ENCODE results near the gene SPSB3. TPM values are rescaled to one million over a fixed set of nuclear protein-coding genes. Genes with fewer than 3 reads are reported as not detected.

The SPSB3 gene
- total and polyA plus RNA-seq, 9 of the 15 experiments (the other 6 are each of a cell fraction or from before 2014, with no cell fraction given) = 0.39 to 37.4 (median 7.1) TPM

DNA sequence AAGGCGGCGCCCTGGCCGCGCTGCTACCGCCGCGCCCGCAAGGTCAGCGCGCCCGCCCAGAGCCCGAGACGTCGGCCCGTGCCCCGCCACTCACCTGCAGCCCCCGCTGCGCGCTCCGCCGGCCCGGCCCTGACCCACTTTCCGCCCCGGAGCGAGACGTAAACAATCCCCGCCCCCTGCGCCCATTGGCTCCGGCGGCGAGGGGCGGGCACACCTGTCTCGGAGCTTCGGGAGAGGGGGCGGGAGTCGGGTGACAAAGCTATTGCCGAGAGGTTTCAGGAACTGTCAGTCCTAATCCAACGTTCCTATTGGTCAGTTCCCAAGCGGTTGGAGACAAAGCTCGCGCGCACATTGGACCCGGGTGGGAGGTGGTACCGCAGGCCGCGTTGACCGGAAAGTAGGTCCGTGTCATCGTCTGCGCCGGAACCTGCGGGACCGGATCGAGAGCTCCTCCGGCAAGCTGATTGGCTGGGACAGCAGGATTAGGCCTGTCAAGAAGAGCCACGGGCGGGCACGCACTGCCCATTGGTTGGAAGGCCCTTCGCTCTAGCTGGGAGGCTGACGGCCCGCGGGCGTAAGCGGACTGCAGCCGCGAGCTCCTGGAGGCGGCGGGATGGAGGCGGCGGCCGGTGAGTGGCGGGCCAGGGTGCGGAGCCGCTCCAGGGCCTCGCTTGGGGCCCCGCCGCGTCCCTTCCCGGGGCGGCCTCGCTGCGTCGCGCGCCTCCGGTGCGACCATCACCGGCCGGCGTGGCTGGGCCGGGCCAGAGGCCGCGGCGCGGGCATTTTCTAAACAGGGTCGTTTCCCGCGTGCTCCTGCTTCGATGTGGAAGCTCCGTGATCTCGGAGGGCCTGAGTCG lies at the start of gene SPSB3, which contains the start of gene NUBP2 (continued):
- TF ChIP-seq TCFL5 (CRISPR knock-in tag; conservative IDR thresholded peaks at IDR 0.05) (no peak), ELF2 (CRISPR knock-in tag; IDR thresholded peaks at IDR 0.05) (no peak), ZNF121 (CRISPR knock-in tag; conservative IDR thresholded peaks at IDR 0.05) (no peak), CHD4 (IDR thresholded peaks at IDR 0.05; ENCODE audit: insufficient read depth, insufficient replicate concordance, low read depth, low read length, poor library complexity, severe bottlenecking) (no peak), HCFC1 (IDR thresholded peaks at IDR 0.05; ENCODE audit: low read depth, low read length) (peak; percentile 82), HNRNPLL (IDR thresholded peaks at IDR 0.05; ENCODE audit: low read depth, low read length, poor library complexity, severe bottlenecking) (peak; percentile 75), FOS (IDR thresholded peaks at IDR 0.05; ENCODE audit: extremely low read depth, insufficient read length) (peak; percentile 95), MAFK (IDR thresholded peaks at IDR 0.05; ENCODE audit: low read length) (peak; percentile 21; the same call in 1 of the 2 replicates), ZC3H4 (CRISPR knock-in tag; IDR thresholded peaks at IDR 0.05; ENCODE audit: borderline replicate concordance) (no peak), ZBTB1 (CRISPR knock-in tag; IDR thresholded peaks at IDR 0.05; ENCODE audit: borderline replicate concordance, low read depth) (no peak), HLTF (IDR thresholded peaks at IDR 0.05) (no peak), ZNF239 (CRISPR knock-in tag; IDR thresholded peaks at IDR 0.05) (no peak; the same call in 1 of the 2 replicates), ETV1 (tag; conservative IDR thresholded peaks at IDR 0.05; ENCODE audit: low read depth) (no peak), POU5F1 (IDR thresholded peaks at IDR 0.05; ENCODE audit: borderline replicate concordance, low read depth, low read length, partially characterized antibody) (no peak), ELF4 (CRISPR knock-in tag; IDR thresholded peaks at IDR 0.05) (no peak), KDM5B (IDR thresholded peaks at IDR 0.05; ENCODE audit: insufficient replicate concordance, low read depth, low read length) (peak; percentile 42), TEAD4 (IDR thresholded peaks at IDR 0.05; ENCODE audit: low read length) (no peak), TEAD4 (CRISPR knock-in tag; IDR thresholded peaks at IDR 0.05; ENCODE audit: borderline replicate concordance) (no peak), SMARCC2 (IDR thresholded peaks at IDR 0.05; ENCODE audit: low read depth) (no peak), HNRNPUL1 (IDR thresholded peaks at IDR 0.05; ENCODE audit: low read length) (no peak)
- TF ChIP-seq, protein P1, sequence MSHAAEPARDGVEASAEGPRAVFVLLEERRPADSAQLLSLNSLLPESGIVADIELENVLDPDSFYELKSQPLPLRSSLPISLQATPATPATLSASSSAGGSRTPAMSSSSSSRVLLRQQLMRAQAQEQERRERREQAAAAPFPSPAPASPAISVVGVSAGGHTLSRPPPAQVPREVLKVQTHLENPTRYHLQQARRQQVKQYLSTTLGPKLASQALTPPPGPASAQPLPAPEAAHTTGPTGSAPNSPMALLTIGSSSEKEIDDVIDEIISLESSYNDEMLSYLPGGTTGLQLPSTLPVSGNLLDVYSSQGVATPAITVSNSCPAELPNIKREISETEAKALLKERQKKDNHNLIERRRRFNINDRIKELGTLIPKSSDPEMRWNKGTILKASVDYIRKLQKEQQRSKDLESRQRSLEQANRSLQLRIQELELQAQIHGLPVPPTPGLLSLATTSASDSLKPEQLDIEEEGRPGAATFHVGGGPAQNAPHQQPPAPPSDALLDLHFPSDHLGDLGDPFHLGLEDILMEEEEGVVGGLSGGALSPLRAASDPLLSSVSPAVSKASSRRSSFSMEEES (CRISPR knock-in tag; IDR thresholded peaks at IDR 0.05) = no peak
- TF ChIP-seq, protein P2, sequence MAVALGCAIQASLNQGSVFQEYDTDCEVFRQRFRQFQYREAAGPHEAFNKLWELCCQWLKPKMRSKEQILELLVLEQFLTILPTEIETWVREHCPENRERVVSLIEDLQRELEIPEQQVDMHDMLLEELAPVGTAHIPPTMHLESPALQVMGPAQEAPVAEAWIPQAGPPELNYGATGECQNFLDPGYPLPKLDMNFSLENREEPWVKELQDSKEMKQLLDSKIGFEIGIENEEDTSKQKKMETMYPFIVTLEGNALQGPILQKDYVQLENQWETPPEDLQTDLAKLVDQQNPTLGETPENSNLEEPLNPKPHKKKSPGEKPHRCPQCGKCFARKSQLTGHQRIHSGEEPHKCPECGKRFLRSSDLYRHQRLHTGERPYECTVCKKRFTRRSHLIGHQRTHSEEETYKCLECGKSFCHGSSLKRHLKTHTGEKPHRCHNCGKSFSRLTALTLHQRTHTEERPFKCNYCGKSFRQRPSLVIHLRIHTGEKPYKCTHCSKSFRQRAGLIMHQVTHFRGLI (CRISPR knock-in tag; IDR thresholded peaks at IDR 0.05) = no peak
- TF ChIP-seq, protein P3, sequence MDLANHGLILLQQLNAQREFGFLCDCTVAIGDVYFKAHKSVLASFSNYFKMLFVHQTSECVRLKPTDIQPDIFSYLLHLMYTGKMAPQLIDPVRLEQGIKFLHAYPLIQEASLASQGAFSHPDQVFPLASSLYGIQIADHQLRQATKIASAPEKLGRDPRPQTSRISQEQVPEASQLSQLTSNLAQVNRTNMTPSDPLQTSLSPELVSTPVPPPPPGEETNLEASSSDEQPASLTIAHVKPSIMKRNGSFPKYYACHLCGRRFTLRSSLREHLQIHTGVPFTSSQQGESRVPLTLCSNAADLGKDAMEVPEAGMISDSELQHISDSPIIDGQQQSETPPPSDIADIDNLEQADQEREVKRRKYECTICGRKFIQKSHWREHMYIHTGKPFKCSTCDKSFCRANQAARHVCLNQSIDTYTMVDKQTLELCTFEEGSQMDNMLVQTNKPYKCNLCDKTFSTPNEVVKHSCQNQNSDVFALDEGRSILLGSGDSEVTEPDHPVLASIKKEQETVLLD (IDR thresholded peaks at IDR 0.05) = no peak
- TF ChIP-seq, protein P4, sequence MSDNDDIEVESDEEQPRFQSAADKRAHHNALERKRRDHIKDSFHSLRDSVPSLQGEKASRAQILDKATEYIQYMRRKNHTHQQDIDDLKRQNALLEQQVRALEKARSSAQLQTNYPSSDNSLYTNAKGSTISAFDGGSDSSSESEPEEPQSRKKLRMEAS (CRISPR knock-in tag; IDR thresholded peaks at IDR 0.05) = peak; percentile 40; the same call in 1 of the 2 replicates

Data from K562 (cell line).